Measurements from ENCODE around the gene CDX2.

- TF ChIP-seq REST (IDR thresholded peaks at IDR 0.05; ENCODE audit: insufficient read depth in 1 of 2, low read depth in 2 of 2, low read length in 2 of 2) (no peak), POLR2AphosphoS5 (IDR thresholded peaks at IDR 0.05; ENCODE audit: low read depth, low read length) (no peak), SIN3A (IDR thresholded peaks at IDR 0.05; ENCODE audit: borderline replicate concordance, insufficient read depth, low read length) (no peak), TAF1 (IDR thresholded peaks at IDR 0.05; ENCODE audit: borderline replicate concordance, insufficient read depth, low read length) (no peak)
These were observed 1.5 kb upstream of the CDX2 start for GRCh38 chr13:27970382-27971235.

Measured in PFSK-1 (cell line).